NCI-H1436 (cell line): ENCODE measurements around the gene ACSL5.

Experiments used
- DNase-seq: peaks from one replicate; lab custom pipeline; 2025; lab: John Stamatoyannopoulos, UW

Gene ACSL5

GRCh38 chr10:112465299-112465883, 91.5 kb downstream of the ACSL5 start:
- no peak for DNase-seq

- DNase-seq = no peak
Observed at GRCh38 chr10:112466802-112467201, 92.9 kb downstream of the ACSL5 start.

GRCh38 chr10:112467541-112468075, 93.7 kb downstream of the ACSL5 start:
- no peak for DNase-seq

- DNase-seq = peak; percentile 20
Observed at GRCh38 chr10:112471878-112472487, 98.1 kb downstream of the ACSL5 start.

GRCh38 chr10:112475575-112476218, 101.8 kb downstream of the ACSL5 start:
- no peak for DNase-seq
